Trophoblast cell (in vitro differentiated cells and primary cell): Measurements from ENCODE around the gene MPO.

Experiments
- DNase-seq, 2 donors: peaks; one replicate each; pipeline ENCODE4 v3.0.0-alpha.2; 2016
- H2AFZ ChIP-seq: 2 replicates; pipeline ENCODE4 v1.6.1; 2013; ENCODE audit warnings: low read length, moderate library complexity, mild to moderate bottlenecking; ENCODE audit not compliant: insufficient read depth, poor library complexity
- H2AK5ac ChIP-seq: 2 replicates; pipeline ENCODE4 v1.6.1; 2013; ENCODE audit warnings: mild to moderate bottlenecking, low read length
- H2BK120ac ChIP-seq: 2 replicates; pipeline ENCODE4 v1.6.1; 2013; ENCODE audit warnings: low read length, mild to moderate bottlenecking, moderate library complexity; ENCODE audit not compliant: insufficient read depth, poor library complexity
- H2BK12ac ChIP-seq: 2 replicates; pipeline ENCODE4 v1.6.1; 2013; ENCODE audit warnings: mild to moderate bottlenecking, low read length, moderate library complexity
- H2BK5ac ChIP-seq: 2 replicates; pipeline ENCODE4 v1.6.1; 2013; ENCODE audit warnings: low read length, low read depth, moderate library complexity, mild to moderate bottlenecking; ENCODE audit not compliant: poor library complexity
- H3K14ac ChIP-seq: 2 replicates; pipeline ENCODE4 v1.6.1; 2013; ENCODE audit warnings: mild to moderate bottlenecking, low read length
- H3K18ac ChIP-seq: 2 replicates; pipeline ENCODE4 v1.6.1; 2013; ENCODE audit warnings: mild to moderate bottlenecking, low read length
- H3K23ac ChIP-seq: 2 replicates; pipeline ENCODE4 v1.6.1; 2013; ENCODE audit warnings: low read length
- H3K27ac ChIP-seq: 2 replicates; pipeline ENCODE4 v1.5.1; 2013; ENCODE audit warnings: low read depth, mild to moderate bottlenecking, inconsistent platforms, low read length, moderate library complexity
- H3K27me3 ChIP-seq: 2 replicates; pipeline ENCODE4 v1.6.1; 2013; ENCODE audit warnings: inconsistent platforms, mild to moderate bottlenecking, low read length, moderate library complexity; ENCODE audit not compliant: insufficient read depth
- H3K36me3 ChIP-seq, 2 experiments: 1 replicate in 1 of 2; 2 replicates in 1 of 2; pipeline ENCODE4 v1.6.1; 2013; ENCODE audit warnings: low read length in 2 of 2, mild to moderate bottlenecking in 2 of 2, moderate library complexity in 1 of 2; ENCODE audit not compliant: insufficient read depth in 2 of 2, control insufficient read depth in 1 of 2
- H3K4ac ChIP-seq: 2 replicates; pipeline ENCODE4 v1.6.1; 2013; ENCODE audit warnings: low read depth, mild to moderate bottlenecking, low read length, moderate library complexity
- H3K4me1 ChIP-seq, 2 experiments: 1 replicate in 1 of 2; 2 replicates in 1 of 2; pipeline ENCODE4 v1.6.1; 2013; ENCODE audit warnings: low read length in 2 of 2, mild to moderate bottlenecking in 2 of 2, moderate library complexity in 1 of 2; ENCODE audit not compliant: insufficient read depth in 2 of 2, control insufficient read depth in 1 of 2
- H3K4me2 ChIP-seq: 2 replicates; pipeline ENCODE4 v1.6.1; 2013; ENCODE audit warnings: inconsistent platforms, mild to moderate bottlenecking, low read length, moderate library complexity
- H3K4me3 ChIP-seq: 2 replicates; pipeline ENCODE4 v1.5.1; 2013; ENCODE audit warnings: mild to moderate bottlenecking, low read depth, low read length, inconsistent platforms
- H3K79me1 ChIP-seq: one replicate; pipeline ENCODE4 v1.6.1; 2013; ENCODE audit warnings: low read length
- H3K79me2 ChIP-seq: 2 replicates; pipeline ENCODE4 v1.6.1; 2013; ENCODE audit warnings: low read length, mild to moderate bottlenecking; ENCODE audit not compliant: control insufficient read depth, insufficient read depth, poor library complexity
- H3K9ac ChIP-seq: 2 replicates; pipeline ENCODE4 v1.6.1; 2013; ENCODE audit warnings: mild to moderate bottlenecking, low read length
- H3K9me3 ChIP-seq: 2 replicates; pipeline ENCODE4 v1.6.1; 2013; ENCODE audit warnings: low read depth, mild to moderate bottlenecking, control low read depth, inconsistent platforms, low read length; ENCODE audit not compliant: insufficient read depth
- H4K12ac ChIP-seq: 2 replicates; pipeline ENCODE4 v1.6.1; 2013; ENCODE audit warnings: low read depth, mild to moderate bottlenecking, low read length, moderate library complexity
- H4K8ac ChIP-seq: 2 replicates; pipeline ENCODE4 v1.6.1; 2013; ENCODE audit warnings: low read depth, mild to moderate bottlenecking, low read length, moderate library complexity
- H4K91ac ChIP-seq: one replicate; pipeline ENCODE4 v1.6.1; 2013; ENCODE audit warnings: low read depth, mild to moderate bottlenecking, low read length, moderate library complexity
- WGBS: extraction: QIAGEN DNeasy Blood & Tissue Kit; methylation state at CpG from one replicate; pipeline ENCODE4 v1.1.7; 2013; ENCODE audit warnings: missing lambda C conversion rate; ENCODE audit not compliant: insufficient read length, insufficient coverage; ENCODE audit errors: extremely low coverage; 5-methylcytosine and 5-hydroxymethylcytosine counted together

Gene MPO

DNA sequence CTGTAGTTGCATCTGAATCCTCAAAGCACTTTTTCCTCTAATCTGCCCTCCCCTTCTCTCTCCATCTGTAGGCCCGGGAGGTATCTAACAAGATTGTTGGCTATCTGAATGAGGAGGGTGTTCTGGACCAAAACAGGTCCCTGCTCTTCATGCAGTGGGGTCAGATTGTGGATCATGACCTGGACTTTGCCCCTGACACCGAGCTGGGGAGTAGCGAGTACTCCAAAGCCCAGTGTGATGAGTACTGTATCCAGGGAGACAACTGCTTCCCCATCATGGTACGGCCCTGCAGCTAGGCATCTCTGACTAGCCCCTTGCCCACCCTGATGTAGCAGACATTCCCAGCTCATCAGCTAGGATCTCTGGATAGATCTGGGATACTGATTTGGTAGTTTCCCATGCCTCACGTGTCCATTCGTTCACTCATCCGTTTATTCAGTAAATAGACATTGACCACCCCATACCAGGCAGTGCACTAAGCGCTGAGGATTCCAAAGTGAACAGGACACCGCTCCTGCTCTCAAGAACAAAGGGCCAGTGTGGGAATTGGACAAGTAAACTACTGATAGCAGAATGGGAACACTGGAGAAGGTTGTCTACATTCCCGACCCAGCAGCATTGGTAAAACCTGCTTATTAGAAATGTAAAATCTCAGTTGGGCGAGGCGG is 30.3 kb downstream of the MPO start:
- H3K4me1 ChIP-seq = peaks cover 4 to 6% of the 10 kb centered on the region in 2 experiments
- H3K14ac ChIP-seq = no peak overlapping the region
- peaks cover 32% of the 10 kb centered on the region for H3K27me3 ChIP-seq
- no peak overlapping the region for H4K8ac ChIP-seq
- H3K4me2 ChIP-seq = no peak overlapping the region
- no peak overlapping the region for H2BK5ac ChIP-seq
- no peaks in the 10 kb centered on the region for H3K79me1 ChIP-seq
- H3K27ac ChIP-seq = no peak overlapping the region
- no peak overlapping the region for H2AFZ ChIP-seq
- H3K9ac ChIP-seq = no peak overlapping the region
- H3K4ac ChIP-seq = no peak overlapping the region
- DNase-seq = no peak
- H3K79me2 ChIP-seq = no peaks in the 10 kb centered on the region
- H4K91ac ChIP-seq = no peak overlapping the region
- WGBS = no CpG with 5 or more reads among the region's 12 CpGs
- H3K18ac ChIP-seq = no peak overlapping the region
- H2BK120ac ChIP-seq = no peak overlapping the region
- H3K9me3 ChIP-seq = peaks cover 2% of the 10 kb centered on the region
- H2AK5ac ChIP-seq = no peak overlapping the region
- H3K4me3 ChIP-seq = no peak overlapping the region
- no peak overlapping the region for H4K12ac ChIP-seq
- no peak overlapping the region for H2BK12ac ChIP-seq
- H3K36me3 ChIP-seq = no peaks in the 10 kb centered on the region
- no peak overlapping the region for H3K23ac ChIP-seq

DNA sequence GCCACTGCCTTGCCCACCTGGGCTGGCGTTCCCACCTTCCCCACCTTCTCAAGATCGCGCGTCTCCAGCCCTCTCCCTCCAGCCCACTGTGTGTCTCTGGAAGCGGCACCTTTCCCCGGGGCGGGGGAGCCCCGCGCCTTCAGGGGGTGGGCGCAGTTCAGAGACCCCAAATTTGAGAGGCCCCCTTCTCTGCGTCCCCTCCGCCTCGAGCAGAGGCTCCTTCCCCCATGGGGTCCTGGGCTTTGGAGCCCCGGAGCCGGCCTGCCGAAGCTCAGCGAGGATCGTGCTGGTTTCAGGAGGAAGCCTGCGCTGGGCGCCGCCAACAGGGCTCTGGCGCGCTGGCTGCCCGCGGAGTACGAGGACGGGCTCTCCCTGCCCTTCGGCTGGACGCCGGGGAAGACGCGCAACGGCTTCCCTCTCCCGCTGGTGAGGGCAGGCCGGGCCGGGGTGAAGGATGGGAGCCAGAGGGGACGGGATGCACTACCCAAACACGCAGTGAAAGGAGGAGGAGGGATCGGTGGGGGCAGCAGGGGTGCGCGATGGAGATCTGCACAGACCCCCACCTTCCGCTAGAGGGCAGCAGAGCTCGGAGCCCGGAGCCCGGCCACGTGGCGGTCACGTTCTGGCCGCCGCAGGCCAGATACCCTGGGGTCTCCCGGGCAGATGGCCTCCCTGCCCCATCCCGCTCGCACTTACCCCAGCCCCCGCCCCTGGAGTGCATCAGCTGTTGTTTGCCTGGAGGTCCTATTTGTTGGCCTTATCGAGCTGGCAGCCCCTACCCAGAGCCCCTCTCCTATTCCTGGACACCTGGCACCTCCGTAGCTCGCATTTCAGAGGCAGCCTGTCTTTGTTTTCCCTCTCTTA is 31.2 kb downstream of the MPO start:
- Histone ChIP-seq H3K14ac (no peak overlapping the region), H3K79me1 (no peaks in the 10 kb centered on the region), H3K79me2 (no peaks in the 10 kb centered on the region), H4K12ac (peak overlapping the region; percentile 43), H3K9me3 (peaks cover 2% of the 10 kb centered on the region), H2AK5ac (no peak overlapping the region), H4K8ac (peak overlapping the region; percentile 51), H2AFZ (no peak overlapping the region), H3K4me3 (peak overlapping the region; percentile 53), H2BK5ac (no peak overlapping the region), H3K27me3 (peaks cover 32% of the 10 kb centered on the region), H2BK120ac (no peak overlapping the region), H3K36me3 (no peaks in the 10 kb centered on the region), H3K18ac (no peak overlapping the region), H4K91ac (no peak overlapping the region), H3K23ac (no peak overlapping the region), H3K9ac (no peak overlapping the region), H3K4me2 (peak overlapping the region; percentile 74), H3K4me1 (peaks cover 4 to 6% of the 10 kb centered on the region in 2 experiments), H3K4ac (no peak overlapping the region), H2BK12ac (no peak overlapping the region), H3K27ac (no peak overlapping the region)
- no CpG with 5 or more reads among the region's 57 CpGs for WGBS
- DNase-seq = peak; percentile 14 to 55

DNA sequence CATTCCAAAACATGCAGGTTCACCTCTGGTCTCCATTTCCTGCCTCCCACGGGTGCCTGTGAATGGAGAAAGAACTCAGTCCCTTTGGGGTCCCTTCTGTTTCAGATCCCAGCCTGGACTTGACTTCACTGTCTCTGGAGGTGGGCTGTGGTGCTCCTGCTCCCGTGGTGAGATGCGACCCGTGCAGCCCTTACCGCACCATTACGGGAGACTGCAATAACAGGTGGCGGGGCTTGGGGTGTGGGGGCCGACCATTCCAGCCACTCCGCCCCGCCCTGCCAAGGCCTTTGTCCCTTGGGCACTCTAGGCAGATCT is 31.8 kb downstream of the MPO start:
- no peaks in the 10 kb centered on the region for H3K79me1 ChIP-seq
- no peak overlapping the region for H2BK120ac ChIP-seq
- no peak overlapping the region for H3K4me2 ChIP-seq
- no peaks in the 10 kb centered on the region for H3K79me2 ChIP-seq
- no peak overlapping the region for H2AK5ac ChIP-seq
- H2BK5ac ChIP-seq = no peak overlapping the region
- peaks cover 32% of the 10 kb centered on the region for H3K27me3 ChIP-seq
- no peak overlapping the region for H4K91ac ChIP-seq
- no peak overlapping the region for H3K18ac ChIP-seq
- no peak overlapping the region for H3K9ac ChIP-seq
- H4K8ac ChIP-seq = no peak overlapping the region
- peaks cover 2% of the 10 kb centered on the region for H3K9me3 ChIP-seq
- no peak for DNase-seq
- no peak overlapping the region for H3K23ac ChIP-seq
- no peak overlapping the region for H3K14ac ChIP-seq
- no peak overlapping the region for H2AFZ ChIP-seq
- H3K27ac ChIP-seq = no peak overlapping the region
- no peak overlapping the region for H4K12ac ChIP-seq
- no peak overlapping the region for H3K4me3 ChIP-seq
- no CpG with 5 or more reads among the region's 10 CpGs for WGBS
- no peak overlapping the region for H2BK12ac ChIP-seq
- peaks cover 4 to 6% of the 10 kb centered on the region in 2 experiments for H3K4me1 ChIP-seq
- no peaks in the 10 kb centered on the region for H3K36me3 ChIP-seq
- no peak overlapping the region for H3K4ac ChIP-seq

DNA sequence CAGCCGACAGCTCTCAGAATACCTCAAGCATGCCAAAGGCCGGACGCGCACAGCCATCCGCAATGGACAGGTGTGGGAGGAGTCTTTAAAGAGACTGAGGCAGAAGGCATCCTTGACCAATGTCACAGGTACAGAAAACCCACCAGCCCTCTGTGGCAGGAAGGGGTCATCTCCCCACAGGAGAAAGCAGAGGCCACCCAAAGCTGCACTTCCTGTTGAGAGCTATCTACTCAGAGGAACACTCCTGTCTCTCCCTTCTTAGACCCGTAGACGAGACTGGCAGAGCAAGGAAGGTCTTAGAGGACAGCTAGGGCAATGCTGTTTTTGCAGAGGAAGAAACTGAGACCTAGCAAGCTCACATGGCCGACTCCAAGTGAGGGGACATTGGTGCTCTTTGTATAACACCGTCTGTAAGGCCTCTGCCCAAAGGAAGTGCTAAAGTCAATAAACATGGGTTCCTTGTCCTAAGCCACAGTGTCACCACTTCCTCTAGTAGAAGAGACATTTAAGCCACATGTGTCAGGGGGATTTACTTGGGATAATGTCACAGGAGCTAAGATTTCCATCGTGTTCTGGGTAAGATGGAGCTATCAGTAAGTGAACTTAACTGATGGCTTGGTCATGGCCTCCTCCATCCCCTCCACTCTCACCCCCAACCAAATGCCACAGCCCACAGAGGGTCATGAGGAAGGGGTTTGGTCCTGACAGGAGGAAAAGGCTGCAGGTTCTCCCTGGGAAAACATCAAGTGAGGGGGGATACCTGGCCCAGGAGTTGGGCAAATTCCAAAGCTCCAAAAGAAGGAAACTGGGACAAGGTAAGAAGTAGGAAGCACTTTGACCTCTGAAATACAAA is 33.0 kb downstream of the MPO start:
- H3K79me1 ChIP-seq = no peaks in the 10 kb centered on the region
- no peak overlapping the region for H3K4me3 ChIP-seq
- H3K36me3 ChIP-seq = no peaks in the 10 kb centered on the region
- no peak overlapping the region for H4K12ac ChIP-seq
- H3K9me3 ChIP-seq = peaks cover 2% of the 10 kb centered on the region
- no peak overlapping the region for H3K23ac ChIP-seq
- no peak overlapping the region for H2AFZ ChIP-seq
- peaks cover 4 to 6% of the 10 kb centered on the region in 2 experiments for H3K4me1 ChIP-seq
- no peaks in the 10 kb centered on the region for H3K79me2 ChIP-seq
- no peak for DNase-seq
- no peak overlapping the region for H3K18ac ChIP-seq
- no peak overlapping the region for H2BK5ac ChIP-seq
- H4K91ac ChIP-seq = no peak overlapping the region
- peaks cover 32% of the 10 kb centered on the region for H3K27me3 ChIP-seq
- H3K4me2 ChIP-seq = no peak overlapping the region
- H3K14ac ChIP-seq = no peak overlapping the region
- no CpG with 5 or more reads among the region's 10 CpGs for WGBS
- no peak overlapping the region for H2BK120ac ChIP-seq
- no peak overlapping the region for H2BK12ac ChIP-seq
- H4K8ac ChIP-seq = no peak overlapping the region
- no peak overlapping the region for H2AK5ac ChIP-seq
- H3K27ac ChIP-seq = no peak overlapping the region
- no peak overlapping the region for H3K4ac ChIP-seq
- H3K9ac ChIP-seq = no peak overlapping the region
